ENCODE data around the gene AFF3.

Gene AFF3

GRCh38 chr2:100045000-100045399 is 97.4 kb downstream of the AFF3 start:
- no peak for DNase-seq (ENCODE audit: low read depth in 2 of 2, low spot score in 1 of 2)

- DNase-seq (ENCODE audit: low read depth in 2 of 2, low spot score in 1 of 2): no peak
Measured at GRCh38 chr2:100043891-100044255, 98.5 kb downstream of the AFF3 start.

- DNase-seq (ENCODE audit: low read depth in 2 of 2, low spot score in 1 of 2): no peak
Measured at GRCh38 chr2:100043081-100043890, 99.1 kb downstream of the AFF3 start.

- no peak for DNase-seq (ENCODE audit: low read depth in 2 of 2, low spot score in 1 of 2)
Measured at GRCh38 chr2:100042562-100042961, 99.8 kb downstream of the AFF3 start.

GRCh38 chr2:100041946-100042345 is 100.4 kb downstream of the AFF3 start:
- DNase-seq (ENCODE audit: low read depth in 2 of 2, low spot score in 1 of 2): no peak

GRCh38 chr2:100041385-100041784 is 101.0 kb downstream of the AFF3 start:
- no peak for DNase-seq (ENCODE audit: low read depth in 2 of 2, low spot score in 1 of 2)

- DNase-seq (ENCODE audit: low read depth in 2 of 2, low spot score in 1 of 2): no peak
Measured at GRCh38 chr2:100040906-100041305, 101.5 kb downstream of the AFF3 start.

GRCh38 chr2:100039291-100039980 is 103.0 kb downstream of the AFF3 start:
- no peak for DNase-seq (ENCODE audit: low read depth in 2 of 2, low spot score in 1 of 2)

GRCh38 chr2:100038011-100038410 is 104.4 kb downstream of the AFF3 start:
- DNase-seq (ENCODE audit: low read depth in 2 of 2, low spot score in 1 of 2): no peak

GRCh38 chr2:100036793-100037192 is 105.6 kb downstream of the AFF3 start:
- no peak for DNase-seq (ENCODE audit: low read depth in 2 of 2, low spot score in 1 of 2)

- no peak for DNase-seq (ENCODE audit: low read depth in 2 of 2, low spot score in 1 of 2)
Measured at GRCh38 chr2:100036026-100036425, 106.4 kb downstream of the AFF3 start.

- no peak for DNase-seq (ENCODE audit: low read depth in 2 of 2, low spot score in 1 of 2)
Measured at GRCh38 chr2:100034431-100034830, 108.0 kb downstream of the AFF3 start.

GRCh38 chr2:100033976-100034375 is 108.4 kb downstream of the AFF3 start:
- no peak for DNase-seq (ENCODE audit: low read depth in 2 of 2, low spot score in 1 of 2)

- DNase-seq (ENCODE audit: low read depth in 2 of 2, low spot score in 1 of 2): no peak
Measured at GRCh38 chr2:100031604-100032003, 110.8 kb downstream of the AFF3 start.

- no peak for DNase-seq (ENCODE audit: low read depth in 2 of 2, low spot score in 1 of 2)
Measured at GRCh38 chr2:100029460-100029859, 112.9 kb downstream of the AFF3 start.

- DNase-seq (ENCODE audit: low read depth in 2 of 2, low spot score in 1 of 2): no peak
Measured at GRCh38 chr2:100021791-100022340, 120.5 kb downstream of the AFF3 start.

GRCh38 chr2:100019499-100019898 is 122.9 kb downstream of the AFF3 start:
- no peak for DNase-seq (ENCODE audit: low read depth in 2 of 2, low spot score in 1 of 2)

GRCh38 chr2:100018341-100019193 is 123.8 kb downstream of the AFF3 start:
- no peak for DNase-seq (ENCODE audit: low read depth in 2 of 2, low spot score in 1 of 2)

- DNase-seq (ENCODE audit: low read depth in 2 of 2, low spot score in 1 of 2): no peak
Measured at GRCh38 chr2:100017633-100018032, 124.8 kb downstream of the AFF3 start.

- no peak for DNase-seq (ENCODE audit: low read depth in 2 of 2, low spot score in 1 of 2)
Measured at GRCh38 chr2:100016756-100017155, 125.6 kb downstream of the AFF3 start.

GRCh38 chr2:100015849-100016248 is 126.5 kb downstream of the AFF3 start:
- no peak for DNase-seq (ENCODE audit: low read depth in 2 of 2, low spot score in 1 of 2)

Measured in stimulated activated CD8-positive, alpha-beta memory T cell treated with anti-CD3 and anti-CD28 coated beads, Interleukin-4, amount 100 ng/mL, for 1 hour (primary cell).